NCI-H2081 (cell line): Measurements from ENCODE around the gene SCN9A.
"Not testable (repeated sequence)": the region's sequence is repeated elsewhere in the genome, so short reads cannot be mapped to it uniquely, and the experiment has no call there.

Experiments
- DNase-seq, 2 experiments: peaks; one replicate each; lab custom pipeline; 2025; lab: John Stamatoyannopoulos, UW

SCN9A gene

GRCh38 chr2:166375736-166376487, at the start of gene SCN9A:
SCN9A (minus strand) TSS chr2:166375944; CDS start chr2:166311756, 64,188 bp downstream.
- peak; percentile 92 to 94 for DNase-seq

GRCh38 chr2:166424841-166425240, 49.1 kb upstream of the SCN9A start:
- no peak for DNase-seq

- peak; percentile 31 to 42 for DNase-seq
Measured at GRCh38 chr2:166419616-166419934, 43.8 kb upstream of the SCN9A start.

GRCh38 chr2:166418853-166419615, 43.3 kb upstream of the SCN9A start:
- no peak for DNase-seq

GRCh38 chr2:166417669-166418068, 41.9 kb upstream of the SCN9A start:
- DNase-seq, result peak; percentile 1 to 43

- DNase-seq, result no peak
Measured at GRCh38 chr2:166413255-166413654, 37.5 kb upstream of the SCN9A start.

GRCh38 chr2:166411473-166412230, 35.9 kb upstream of the SCN9A start:
- no peak for DNase-seq

GRCh38 chr2:166410828-166411472, 35.2 kb upstream of the SCN9A start:
- no peak for DNase-seq

- DNase-seq, result not testable (repeated sequence)
Measured at GRCh38 chr2:166407746-166408145, 32.0 kb upstream of the SCN9A start.

- no peak for DNase-seq
Measured at GRCh38 chr2:166406374-166406773, 30.6 kb upstream of the SCN9A start.

- no peak for DNase-seq
Measured at GRCh38 chr2:166405569-166405926, 29.8 kb upstream of the SCN9A start.

GRCh38 chr2:166404831-166405568, 29.3 kb upstream of the SCN9A start:
- no peak for DNase-seq

- DNase-seq, result no peak
Measured at GRCh38 chr2:166394245-166394644, 18.5 kb upstream of the SCN9A start.

- no peak for DNase-seq
Measured at GRCh38 chr2:166393008-166393407, 17.3 kb upstream of the SCN9A start.

- no peak for DNase-seq
Measured at GRCh38 chr2:166388481-166389070, 12.8 kb upstream of the SCN9A start.

GRCh38 chr2:166385313-166385712, 9.6 kb upstream of the SCN9A start:
- DNase-seq, result no peak

GRCh38 chr2:166384774-166385173, 9.0 kb upstream of the SCN9A start:
- DNase-seq, result peak; percentile 7 to 11

GRCh38 chr2:166382448-166382847, 6.7 kb upstream of the SCN9A start:
- DNase-seq, result no peak

GRCh38 chr2:166380615-166381014, 4.9 kb upstream of the SCN9A start:
- no peak for DNase-seq

GRCh38 chr2:166376873-166377272, 1.1 kb upstream of the SCN9A start:
- DNase-seq, result no peak

GRCh38 chr2:166376488-166376828, 714 bp upstream of the SCN9A start:
- no peak for DNase-seq
